ENCODE data around the gene GNAT2.

The GNAT2 gene

GRCh38 chr1:109624201-109625010 is 5.0 kb upstream of the GNAT2 start:
- DNase-seq (ENCODE audit: insufficient read length) (no peak), FAIRE-seq (no peak)
- TF ChIP-seq POLR2A (IDR thresholded peaks at IDR 0.05; ENCODE audit: low read depth, low read length) (no peak), TAF1 (IDR thresholded peaks at IDR 0.05; ENCODE audit: borderline replicate concordance, low read depth, low read length) (no peak), POLR2AphosphoS5 (IDR thresholded peaks at IDR 0.05; ENCODE audit: low read depth, low read length) (no peak)

DNA sequence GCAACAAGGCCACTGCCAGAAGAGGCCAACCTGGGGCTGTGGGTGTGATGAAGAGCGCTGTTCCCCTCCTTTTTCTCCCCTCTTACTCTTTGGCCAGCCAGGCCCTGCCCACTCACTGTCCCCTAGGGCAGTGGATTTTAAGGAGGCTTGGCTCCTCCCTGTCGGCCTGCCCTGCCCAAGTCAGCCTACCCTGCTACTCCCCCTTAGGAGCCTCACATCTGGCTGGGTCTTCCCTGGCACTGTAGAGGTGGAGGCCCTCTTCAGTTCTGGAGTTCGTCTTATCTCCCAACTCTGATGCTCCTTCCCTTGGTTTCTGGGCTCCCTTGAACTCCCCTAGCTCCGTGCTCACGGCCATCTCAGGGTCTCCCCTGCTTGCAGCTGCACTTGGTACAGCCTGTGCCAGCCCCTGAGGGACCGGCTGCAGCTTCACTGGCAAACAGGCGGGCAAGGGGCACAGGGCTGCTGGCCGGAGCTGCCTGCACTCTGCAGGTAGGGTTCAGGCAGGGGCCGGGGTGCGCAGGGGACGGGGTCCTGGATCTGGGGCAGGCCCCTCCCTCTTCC is 4.3 kb upstream of the GNAT2 start:
- FAIRE-seq (no peak), DNase-seq (ENCODE audit: insufficient read length) (no peak)
- no peak for TF ChIP-seq TAF1 (IDR thresholded peaks at IDR 0.05; ENCODE audit: borderline replicate concordance, low read depth, low read length)
- no peak for TF ChIP-seq POLR2A (IDR thresholded peaks at IDR 0.05; ENCODE audit: low read depth, low read length)

DNA sequence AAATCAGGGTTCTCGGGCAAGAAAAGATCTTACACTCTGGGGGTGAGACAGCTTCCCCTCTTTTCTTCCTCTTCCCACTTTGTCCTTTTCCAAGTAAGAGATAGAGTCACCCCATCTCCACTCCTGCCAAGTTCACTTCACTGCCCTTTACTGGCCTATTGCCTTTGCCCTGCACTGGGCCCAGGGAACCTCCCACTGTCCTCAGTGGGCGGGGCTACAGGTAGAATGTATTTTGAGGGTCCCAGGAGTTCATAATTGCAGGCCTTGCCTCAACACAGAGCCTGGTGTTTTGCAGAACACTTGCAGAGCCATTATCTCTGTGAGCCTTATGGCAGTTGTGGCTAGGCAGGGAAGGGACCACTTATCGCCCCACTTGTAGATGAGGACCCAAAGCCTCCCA is 3.5 kb upstream of the GNAT2 start:
- FAIRE-seq (no peak), DNase-seq (ENCODE audit: insufficient read length) (no peak)
- no peak for TF ChIP-seq TAF1 (IDR thresholded peaks at IDR 0.05; ENCODE audit: borderline replicate concordance, low read depth, low read length)

DNA sequence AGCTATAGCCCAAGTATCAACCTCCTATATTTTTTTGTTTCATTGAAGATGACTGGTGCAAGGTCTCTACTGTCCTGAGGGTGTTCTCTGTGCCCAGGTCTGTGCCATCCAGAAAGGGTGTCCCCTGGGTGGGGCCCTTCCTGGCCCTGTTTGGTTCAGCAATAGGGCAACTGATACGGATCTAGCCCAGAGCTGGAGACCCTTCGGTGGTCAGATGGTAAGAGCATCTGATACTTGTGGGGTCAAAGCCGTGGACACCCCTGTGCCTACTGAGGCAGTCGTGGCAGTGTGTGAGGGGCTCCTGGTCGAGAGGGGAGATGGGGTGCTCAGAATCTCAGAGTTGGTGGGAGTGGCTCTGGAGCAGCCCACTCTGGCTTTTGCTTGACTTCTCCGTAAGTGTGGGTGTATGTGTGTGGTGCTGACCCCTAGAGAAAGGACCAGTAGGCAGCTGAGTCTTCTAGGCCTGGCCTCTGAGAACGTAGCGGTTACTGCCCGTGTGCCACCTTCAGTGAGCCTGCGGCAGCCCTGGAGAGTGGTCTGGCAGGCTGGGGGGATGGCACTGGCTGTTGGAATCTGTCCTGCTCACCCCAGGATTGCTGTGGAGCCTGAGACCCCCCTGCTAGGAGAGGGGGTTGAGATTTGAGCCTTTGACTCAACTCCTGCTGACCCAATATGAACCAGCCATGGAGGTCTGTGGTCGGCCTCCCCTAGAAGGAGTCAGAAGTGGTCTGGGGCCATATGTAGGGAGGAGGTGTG is 2.9 kb upstream of the GNAT2 start:
- TF ChIP-seq POLR2AphosphoS5 (IDR thresholded peaks at IDR 0.05; ENCODE audit: low read depth, low read length) = no peak
- FAIRE-seq = no peak
- no peak for DNase-seq (ENCODE audit: insufficient read length)

GRCh38 chr1:109621379-109622136 is 2.1 kb upstream of the GNAT2 start:
- TF ChIP-seq TAF1 (IDR thresholded peaks at IDR 0.05; ENCODE audit: borderline replicate concordance, low read depth, low read length) (no peak), POLR2AphosphoS5 (IDR thresholded peaks at IDR 0.05; ENCODE audit: low read depth, low read length) (no peak), POLR2A (IDR thresholded peaks at IDR 0.05; ENCODE audit: low read depth, low read length) (no peak)
- no peak for DNase-seq (ENCODE audit: insufficient read length)
- FAIRE-seq = no peak

DNA sequence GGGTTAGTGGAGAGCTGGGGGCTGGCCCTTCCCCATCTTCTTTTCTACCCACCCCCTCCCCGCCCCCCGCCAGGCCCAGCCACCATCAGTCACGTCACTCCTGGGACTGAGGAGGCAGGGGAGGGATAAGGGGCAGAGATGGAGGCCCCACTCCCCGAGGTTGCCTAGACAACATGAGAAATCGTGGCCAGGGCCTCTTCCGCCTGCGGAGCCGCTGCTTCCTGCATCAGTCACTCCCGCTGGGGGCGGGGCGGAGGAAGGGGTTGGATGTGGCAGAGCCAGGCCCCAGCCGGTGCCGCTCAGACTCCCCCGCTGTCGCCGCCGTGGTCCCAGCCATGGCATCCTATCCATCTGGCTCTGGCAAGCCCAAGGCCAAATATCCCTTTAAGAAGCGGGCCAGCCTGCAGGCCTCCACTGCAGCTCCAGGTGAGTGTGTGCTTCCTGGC is 1.4 kb upstream of the GNAT2 start:
- no peak for TF ChIP-seq TAF1 (IDR thresholded peaks at IDR 0.05; ENCODE audit: borderline replicate concordance, low read depth, low read length)
- TF ChIP-seq POLR2AphosphoS5 (IDR thresholded peaks at IDR 0.05; ENCODE audit: low read depth, low read length) = 0 out of 2 replicates have a peak, but pooled peaks have one; percentile 17
- TF ChIP-seq POLR2A (IDR thresholded peaks at IDR 0.05; ENCODE audit: low read depth, low read length) = peak; percentile 27; the same call in 1 of the 2 replicates
- DNase-seq (ENCODE audit: insufficient read length) (peak; percentile 95), FAIRE-seq (peak; percentile 86)

- DNase-seq (ENCODE audit: insufficient read length) (no peak), FAIRE-seq (no peak)
- TF ChIP-seq POLR2AphosphoS5 (IDR thresholded peaks at IDR 0.05; ENCODE audit: low read depth, low read length) = no peak
- no peak for TF ChIP-seq POLR2A (IDR thresholded peaks at IDR 0.05; ENCODE audit: low read depth, low read length)
- TF ChIP-seq TAF1 (IDR thresholded peaks at IDR 0.05; ENCODE audit: borderline replicate concordance, low read depth, low read length) = no peak
Measured at GRCh38 chr1:109620401-109620791, 980 bp upstream of the GNAT2 start.

- DNase-seq (ENCODE audit: insufficient read length) = no peak
- TF ChIP-seq POLR2A (IDR thresholded peaks at IDR 0.05; ENCODE audit: low read depth, low read length) = no peak
- no peak for TF ChIP-seq TAF1 (IDR thresholded peaks at IDR 0.05; ENCODE audit: borderline replicate concordance, low read depth, low read length)
- no peak for TF ChIP-seq POLR2AphosphoS5 (IDR thresholded peaks at IDR 0.05; ENCODE audit: low read depth, low read length)
- FAIRE-seq = no peak
Measured at GRCh38 chr1:109618661-109619575, 498 bp downstream of the GNAT2 start.

- TF ChIP-seq POLR2A (IDR thresholded peaks at IDR 0.05; ENCODE audit: low read depth, low read length) (no peak), TAF1 (IDR thresholded peaks at IDR 0.05; ENCODE audit: borderline replicate concordance, low read depth, low read length) (no peak), POLR2AphosphoS5 (IDR thresholded peaks at IDR 0.05; ENCODE audit: low read depth, low read length) (no peak)
- DNase-seq (ENCODE audit: insufficient read length) = no peak
- no peak for FAIRE-seq
Measured at GRCh38 chr1:109617291-109617801, 2.1 kb downstream of the GNAT2 start.

DNA sequence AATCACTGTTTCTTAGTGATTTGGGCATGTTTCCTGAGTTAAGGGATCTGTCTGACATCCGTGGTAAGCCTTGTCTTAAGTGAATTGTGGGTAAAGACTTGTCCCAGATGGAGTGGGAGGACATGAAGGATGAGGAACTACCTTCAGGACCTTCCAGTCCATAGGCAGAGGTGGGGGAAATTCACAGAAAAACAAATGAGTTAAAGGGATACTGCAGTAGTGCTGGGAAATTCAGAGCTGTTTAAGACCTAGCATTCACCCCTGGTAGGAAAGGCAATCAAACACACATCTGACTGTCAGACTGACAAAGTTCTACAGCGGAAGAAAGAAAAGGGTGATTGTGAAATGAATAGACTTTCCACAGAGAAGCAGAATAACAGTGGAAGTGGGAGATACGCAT is 3.0 kb downstream of the GNAT2 start:
- TF ChIP-seq POLR2AphosphoS5 (IDR thresholded peaks at IDR 0.05; ENCODE audit: low read depth, low read length) = no peak
- TF ChIP-seq TAF1 (IDR thresholded peaks at IDR 0.05; ENCODE audit: borderline replicate concordance, low read depth, low read length) = no peak
- TF ChIP-seq POLR2A (IDR thresholded peaks at IDR 0.05; ENCODE audit: low read depth, low read length) = no peak
- FAIRE-seq (no peak), DNase-seq (ENCODE audit: insufficient read length) (no peak)
